Karpas-422 (cell line): Measurements from ENCODE around the gene LRCH1. TPM values are rescaled to one million over a fixed set of nuclear protein-coding genes. Genes with fewer than 3 reads are reported as not detected.
"Not testable (repeated sequence)": the region's sequence is repeated elsewhere in the genome, so short reads cannot be mapped to it uniquely, and the experiment has no call there.

Experiments
- DNase-seq: peaks from one replicate; pipeline ENCODE4 v3.0.0-alpha.2; 2015
- H2AFZ ChIP-seq: fragments of 200-600 bp; sonication (generic); 2 replicates; pipeline ENCODE4 v1.6.1; 2014; ENCODE audit warnings: antibody characterized with exemption, low read length, mixed read lengths
- H3K27ac ChIP-seq: fragments of 200-600 bp; sonication (generic); 2 replicates; pipeline ENCODE4 v1.5.1; 2014; ENCODE audit warnings: mild to moderate bottlenecking, low read length, moderate library complexity
- H3K27me3 ChIP-seq: fragments of 200-600 bp; sonication (generic); 2 replicates; pipeline ENCODE4 v1.6.1; 2014; ENCODE audit warnings: low read length, mixed read lengths
- H3K36me3 ChIP-seq: fragments of 200-600 bp; sonication (generic); 2 replicates; pipeline ENCODE4 v1.6.1; 2014; ENCODE audit warnings: low read length, mixed read lengths; ENCODE audit not compliant: insufficient read depth
- H3K4me1 ChIP-seq: fragments of 200-600 bp; sonication (generic); 2 replicates; pipeline ENCODE4 v1.6.1; 2014; ENCODE audit warnings: mild to moderate bottlenecking, low read length, mixed read lengths
- H3K4me2 ChIP-seq: fragments of 200-600 bp; sonication (generic); 2 replicates; pipeline ENCODE4 v1.6.1; 2014; ENCODE audit warnings: low read length, low read depth, mild to moderate bottlenecking; ENCODE audit not compliant: poor library complexity, severe bottlenecking
- H3K4me3 ChIP-seq: fragments of 200-600 bp; sonication (generic); 2 replicates; pipeline ENCODE4 v1.5.1; 2014; ENCODE audit warnings: mild to moderate bottlenecking, antibody characterized with exemption, low read length, mixed read lengths
- H3K79me2 ChIP-seq: fragments of 200-600 bp; sonication (generic); 2 replicates; pipeline ENCODE4 v1.6.1; 2014; ENCODE audit warnings: mild to moderate bottlenecking, low read length, mixed read lengths
- H3K9ac ChIP-seq: fragments of 200-600 bp; sonication (generic); 2 replicates; pipeline ENCODE4 v1.6.0; 2014; ENCODE audit warnings: low read length
- H3K9me2 ChIP-seq: fragments of 200-600 bp; sonication (generic), shearing (Covaris generic); replicated peaks from 2 replicates; pipeline ENCODE4 v1.6.0; 2014; ENCODE audit warnings: mild to moderate bottlenecking, low read length, moderate library complexity; ENCODE audit not compliant: insufficient read depth
- H3K9me3 ChIP-seq: fragments of 300-700, 200-600 bp; sonication (generic); 2 replicates; pipeline ENCODE4 v1.6.1; 2014; ENCODE audit warnings: low read length, mixed read lengths
- H4K20me1 ChIP-seq: fragments of 200-600 bp; sonication (generic); 2 replicates; pipeline ENCODE4 v1.6.1; 2014; ENCODE audit warnings: mild to moderate bottlenecking, antibody characterized with exemption, low read length, low read depth; ENCODE audit not compliant: insufficient read depth
- total RNA-seq: library from RNA; depleted of rRNA; stranded (reverse); fragments of >200 nt; shearing (Covaris generic); gene quantifications from 2 replicates; pipeline ENCODE4 v1.2.3, GENCODE V29; 2014; ENCODE audit warnings: low replicate concordance; rRNA removed

LRCH1 gene
- total RNA-seq, result 0.56 and 1.6 TPM in 2 replicates

- Histone ChIP-seq H3K4me1 (peaks cover 25% of the 10 kb centered on the region), H3K4me2 (peak within 1 kb of the TSS; percentile 84), H2AFZ (peak within 1 kb of the TSS; percentile 96), H3K9me2 (no peaks in the 10 kb centered on the region), H3K9ac (peak within 1 kb of the TSS; percentile 77), H3K27ac (no peak within 1 kb of the TSS), H3K36me3 (no peaks in the 10 kb centered on the region), H3K27me3 (0 out of 2 replicates have a peak, but pooled peaks cover 2% of the 10 kb centered on the region), H3K4me3 (peak within 1 kb of the TSS; percentile 76), H4K20me1 (peaks cover 7% of the 10 kb centered on the region; the same call in 1 of the 2 replicates), H3K9me3 (no peaks in the 10 kb centered on the region), H3K79me2 (no peaks in the 10 kb centered on the region)
- peak; percentile 91 for DNase-seq
These were observed at the start of gene LRCH1 for GRCh38 chr13:46552889-46553520. Gene LRCH1 (plus strand): TSS chr13:46553170. CDS start chr13:46553397, 227 bp downstream.

GRCh38 chr13:46504036-46504435 is 48.9 kb upstream of the LRCH1 start:
- H3K9me3 ChIP-seq, result no peaks in the 10 kb centered on the region
- no peaks in the 10 kb centered on the region for H3K9me2 ChIP-seq
- H3K4me1 ChIP-seq, result no peaks in the 10 kb centered on the region
- no peak overlapping the region for H3K27ac ChIP-seq
- no peak overlapping the region for H3K9ac ChIP-seq
- no peak overlapping the region for H3K4me2 ChIP-seq
- DNase-seq, result no peak
- no peaks in the 10 kb centered on the region for H3K27me3 ChIP-seq
- no peaks in the 10 kb centered on the region for H3K36me3 ChIP-seq
- no peak overlapping the region for H3K4me3 ChIP-seq
- no peaks in the 10 kb centered on the region for H4K20me1 ChIP-seq
- no peak overlapping the region for H2AFZ ChIP-seq
- no peaks in the 10 kb centered on the region for H3K79me2 ChIP-seq

- Histone ChIP-seq H3K79me2 (no peaks in the 10 kb centered on the region), H2AFZ (no peak overlapping the region), H3K27me3 (no peaks in the 10 kb centered on the region), H3K36me3 (no peaks in the 10 kb centered on the region), H3K4me2 (no peak overlapping the region), H3K27ac (no peak overlapping the region), H3K4me1 (no peaks in the 10 kb centered on the region), H3K9me3 (no peaks in the 10 kb centered on the region), H4K20me1 (no peaks in the 10 kb centered on the region), H3K9me2 (no peaks in the 10 kb centered on the region), H3K9ac (no peak overlapping the region), H3K4me3 (no peak overlapping the region)
- no peak for DNase-seq
These were observed 45.0 kb upstream of the LRCH1 start for GRCh38 chr13:46507981-46508380.

GRCh38 chr13:46509981-46510380 is 43.0 kb upstream of the LRCH1 start:
- no peaks in the 10 kb centered on the region for H4K20me1 ChIP-seq
- H3K9ac ChIP-seq, result no peak overlapping the region
- no peak overlapping the region for H3K4me3 ChIP-seq
- H3K4me2 ChIP-seq, result no peak overlapping the region
- H3K27ac ChIP-seq, result no peak overlapping the region
- H3K27me3 ChIP-seq, result no peaks in the 10 kb centered on the region
- no peak for DNase-seq
- no peak overlapping the region for H2AFZ ChIP-seq
- H3K9me3 ChIP-seq, result no peaks in the 10 kb centered on the region
- no peaks in the 10 kb centered on the region for H3K9me2 ChIP-seq
- H3K36me3 ChIP-seq, result no peaks in the 10 kb centered on the region
- H3K4me1 ChIP-seq, result no peaks in the 10 kb centered on the region
- H3K79me2 ChIP-seq, result no peaks in the 10 kb centered on the region

GRCh38 chr13:46515803-46516202 is 37.2 kb upstream of the LRCH1 start:
- Histone ChIP-seq H3K9me3 (no peaks in the 10 kb centered on the region), H3K79me2 (no peaks in the 10 kb centered on the region), H2AFZ (no peak overlapping the region), H3K27ac (no peak overlapping the region), H3K36me3 (no peaks in the 10 kb centered on the region), H3K4me2 (no peak overlapping the region), H3K4me3 (no peak overlapping the region), H3K9ac (no peak overlapping the region), H4K20me1 (no peaks in the 10 kb centered on the region), H3K27me3 (no peaks in the 10 kb centered on the region), H3K4me1 (no peaks in the 10 kb centered on the region), H3K9me2 (no peaks in the 10 kb centered on the region)
- DNase-seq, result no peak

GRCh38 chr13:46516599-46517338 is 36.2 kb upstream of the LRCH1 start:
- no peaks in the 10 kb centered on the region for H3K36me3 ChIP-seq
- H3K9me2 ChIP-seq, result no peaks in the 10 kb centered on the region
- no peak overlapping the region for H3K4me2 ChIP-seq
- no peaks in the 10 kb centered on the region for H3K27me3 ChIP-seq
- DNase-seq, result no peak
- no peak overlapping the region for H3K9ac ChIP-seq
- no peaks in the 10 kb centered on the region for H4K20me1 ChIP-seq
- H3K4me1 ChIP-seq, result no peaks in the 10 kb centered on the region
- no peak overlapping the region for H2AFZ ChIP-seq
- no peak overlapping the region for H3K4me3 ChIP-seq
- no peaks in the 10 kb centered on the region for H3K79me2 ChIP-seq
- H3K9me3 ChIP-seq, result no peaks in the 10 kb centered on the region
- H3K27ac ChIP-seq, result no peak overlapping the region

- not testable (repeated sequence) for DNase-seq, H3K4me2 ChIP-seq, H3K27ac ChIP-seq, H2AFZ ChIP-seq, H3K79me2 ChIP-seq, H3K9ac ChIP-seq, H3K4me3 ChIP-seq, H3K36me3 ChIP-seq, H3K4me1 ChIP-seq, H3K27me3 ChIP-seq, H3K9me2 ChIP-seq, H3K9me3 ChIP-seq, H4K20me1 ChIP-seq
These were observed 35.2 kb upstream of the LRCH1 start for GRCh38 chr13:46517748-46518147.

- no peak overlapping the region for H2AFZ ChIP-seq
These were observed 33.8 kb upstream of the LRCH1 start for GRCh38 chr13:46519182-46519581.

More at GRCh38 chr13:46519182-46519581, 33.8 kb upstream of the LRCH1 start:
- Histone ChIP-seq H3K27me3 (no peaks in the 10 kb centered on the region), H4K20me1 (no peaks in the 10 kb centered on the region), H3K9me2 (no peaks in the 10 kb centered on the region), H3K4me1 (no peaks in the 10 kb centered on the region), H3K4me3 (no peak overlapping the region), H3K4me2 (no peak overlapping the region), H3K36me3 (no peaks in the 10 kb centered on the region), H3K9ac (no peak overlapping the region), H3K9me3 (no peaks in the 10 kb centered on the region), H3K27ac (no peak overlapping the region), H3K79me2 (no peaks in the 10 kb centered on the region)
- DNase-seq, result no peak
